ENCODE data around the gene PAX2.

PAX2 gene

GRCh38 chr10:100725071-100725471 is 20.3 kb upstream of the PAX2 start:
- no peak for DNase-seq

GRCh38 chr10:100725869-100726426 is 19.4 kb upstream of the PAX2 start:
- DNase-seq: no peak

DNA sequence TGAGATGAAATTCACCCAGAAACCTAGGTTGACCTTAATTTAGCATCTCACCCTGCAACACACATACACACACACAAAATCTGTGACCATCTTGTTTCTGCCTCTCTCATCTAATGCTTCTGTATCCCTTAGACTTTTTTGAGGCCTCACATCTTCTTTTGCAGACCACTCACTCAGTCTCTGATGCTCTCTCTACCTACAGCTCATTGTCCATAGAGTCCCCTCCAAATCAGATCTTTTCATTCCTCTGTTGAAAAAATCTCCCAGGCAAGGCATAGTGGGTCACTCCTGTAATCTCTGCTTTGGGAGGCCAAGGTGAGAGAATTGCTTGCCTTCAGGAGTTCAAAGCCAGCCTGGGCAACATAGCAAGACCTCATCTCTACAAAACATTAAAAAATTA is 17.6 kb upstream of the PAX2 start:
- no peak for DNase-seq

DNA sequence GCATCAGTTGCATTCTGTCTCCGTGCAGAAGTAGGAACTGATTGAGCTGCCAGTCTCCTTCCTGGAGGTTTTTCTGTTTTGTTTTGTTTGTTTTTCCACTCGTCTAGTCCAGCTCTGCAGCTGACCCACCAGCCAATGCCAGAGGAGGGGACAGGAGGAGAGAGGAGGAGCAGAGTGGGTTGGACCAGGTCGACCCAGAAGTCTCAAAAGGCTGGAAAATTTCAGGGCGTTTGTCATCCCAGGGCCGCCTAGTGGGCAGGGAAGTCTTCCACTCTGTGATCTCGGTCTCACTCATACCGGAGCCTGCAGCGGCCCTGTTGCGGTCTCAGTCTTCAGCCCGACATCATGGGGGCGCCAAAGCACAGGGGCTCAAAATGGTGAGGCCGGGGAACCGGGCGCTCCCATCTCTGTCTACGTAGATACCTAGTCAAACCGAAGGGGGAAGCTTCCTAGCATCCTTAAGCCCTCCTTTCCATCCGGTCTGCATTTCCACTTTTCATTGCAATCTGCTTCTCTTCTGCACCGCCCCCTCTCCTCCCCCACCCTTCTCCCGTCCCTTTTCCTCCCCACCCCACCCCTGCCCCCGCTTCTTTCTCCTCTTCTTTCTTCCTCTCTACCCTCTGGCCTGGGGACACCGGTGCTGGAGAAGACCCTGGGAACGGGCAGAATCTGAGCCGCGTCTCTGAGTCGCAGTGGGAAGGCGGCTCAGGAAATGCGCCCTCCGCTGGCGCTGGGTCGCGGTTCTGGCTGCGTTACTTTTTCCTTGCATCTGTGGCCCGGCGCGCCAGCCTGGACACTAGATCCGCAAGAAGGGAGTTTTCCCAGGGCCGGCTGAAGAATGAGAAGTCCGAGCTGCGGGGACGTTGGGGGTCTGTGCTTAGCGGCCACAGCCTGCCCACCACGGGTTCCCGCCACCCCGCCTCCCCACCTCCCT is 16.2 kb upstream of the PAX2 start:
- no peak for DNase-seq

- no peak for DNase-seq
Measured at GRCh38 chr10:100729862-100730724, 15.3 kb upstream of the PAX2 start.

DNA sequence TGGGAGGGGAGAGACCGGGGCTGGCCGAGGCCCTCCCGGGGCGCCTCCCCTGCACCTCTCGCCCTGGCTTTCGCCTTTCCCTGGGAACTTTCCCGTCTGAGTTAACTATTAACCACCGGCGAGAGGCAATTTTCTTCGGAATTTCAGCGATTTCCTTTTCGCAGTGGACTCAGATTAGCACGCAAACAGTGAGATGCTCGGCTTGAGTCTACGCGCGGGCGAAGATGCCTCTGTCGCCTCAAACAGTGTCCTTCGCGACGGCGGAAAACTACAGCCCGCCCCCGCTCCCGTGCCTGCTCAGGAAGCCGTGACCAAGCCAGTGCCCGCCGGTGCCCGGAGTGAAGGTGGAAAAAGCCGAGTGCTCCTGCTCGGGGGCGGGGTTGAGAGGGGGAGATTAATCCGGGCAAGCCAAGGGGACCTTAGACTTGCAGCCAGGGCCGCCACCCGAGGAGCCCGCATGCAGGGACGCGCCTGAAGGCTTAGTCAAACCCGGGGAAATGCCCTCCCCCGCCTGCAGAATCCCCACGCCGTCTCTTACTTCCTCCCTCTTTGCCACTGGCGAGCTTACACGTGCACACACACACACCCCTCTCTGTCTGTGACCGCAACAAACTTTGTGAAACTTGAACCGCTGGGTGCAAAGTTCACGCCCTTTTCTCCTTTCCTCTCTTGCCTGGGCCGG is 14.5 kb upstream of the PAX2 start:
- no peak for DNase-seq

DNA sequence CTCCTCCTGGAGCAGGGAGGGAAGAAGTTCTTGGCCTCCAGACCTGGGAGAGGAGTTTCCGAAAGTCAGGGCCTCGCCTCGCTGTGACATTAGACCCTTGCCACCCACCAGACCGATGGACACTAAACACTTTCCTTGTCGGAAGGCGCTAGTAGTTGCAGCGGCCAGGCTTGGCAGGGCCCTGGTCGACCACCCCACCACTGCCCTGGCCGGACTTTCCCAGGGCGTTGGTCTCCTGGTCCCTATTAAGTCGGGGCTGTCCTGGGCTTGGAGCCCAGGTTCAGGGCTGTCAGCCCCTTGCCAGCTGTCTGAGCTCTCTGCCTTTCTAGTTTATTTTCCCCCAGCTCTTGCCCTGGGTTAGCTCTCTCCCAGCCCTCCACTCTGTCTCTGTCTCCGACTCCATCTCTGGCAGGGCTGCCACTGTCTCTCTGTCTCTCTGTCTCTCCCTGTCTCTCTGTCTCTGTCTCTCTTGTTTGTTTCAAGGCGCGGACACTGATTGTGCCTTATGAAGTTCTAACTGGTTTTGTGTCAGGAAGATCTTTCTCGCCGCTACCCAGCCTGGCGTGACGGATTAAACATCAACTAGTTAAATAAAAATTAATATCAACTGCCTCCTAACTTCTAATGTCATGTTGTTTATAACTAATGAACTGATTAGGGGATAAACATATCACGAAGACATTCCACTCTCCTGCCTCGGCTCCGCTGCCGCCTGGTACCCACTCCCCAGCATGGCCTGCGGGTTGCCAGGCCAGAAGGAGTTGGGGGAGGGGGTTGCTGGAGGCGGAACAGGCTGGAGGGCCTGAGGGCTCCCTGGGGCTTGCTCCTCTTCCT is 13.8 kb upstream of the PAX2 start:
- DNase-seq: no peak

- no peak for DNase-seq
Measured at GRCh38 chr10:100732241-100732596, 13.2 kb upstream of the PAX2 start.

- no peak for DNase-seq
Measured at GRCh38 chr10:100733329-100733728, 12.1 kb upstream of the PAX2 start.

GRCh38 chr10:100734295-100735086 is 10.9 kb upstream of the PAX2 start:
- no peak for DNase-seq

DNA sequence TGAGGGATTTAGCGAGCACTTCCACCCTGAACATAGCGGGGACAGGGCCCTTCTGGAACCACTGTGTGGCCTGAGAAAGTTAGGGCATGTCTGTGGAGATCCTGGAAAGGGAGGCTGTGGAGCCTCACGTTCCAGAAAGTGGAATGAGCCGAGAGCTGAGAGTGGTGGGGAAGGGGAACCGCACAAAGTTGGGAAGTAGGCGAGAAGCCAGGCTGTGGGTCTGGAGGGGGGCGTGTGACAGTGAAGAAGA is 10.4 kb upstream of the PAX2 start:
- DNase-seq: no peak

DNA sequence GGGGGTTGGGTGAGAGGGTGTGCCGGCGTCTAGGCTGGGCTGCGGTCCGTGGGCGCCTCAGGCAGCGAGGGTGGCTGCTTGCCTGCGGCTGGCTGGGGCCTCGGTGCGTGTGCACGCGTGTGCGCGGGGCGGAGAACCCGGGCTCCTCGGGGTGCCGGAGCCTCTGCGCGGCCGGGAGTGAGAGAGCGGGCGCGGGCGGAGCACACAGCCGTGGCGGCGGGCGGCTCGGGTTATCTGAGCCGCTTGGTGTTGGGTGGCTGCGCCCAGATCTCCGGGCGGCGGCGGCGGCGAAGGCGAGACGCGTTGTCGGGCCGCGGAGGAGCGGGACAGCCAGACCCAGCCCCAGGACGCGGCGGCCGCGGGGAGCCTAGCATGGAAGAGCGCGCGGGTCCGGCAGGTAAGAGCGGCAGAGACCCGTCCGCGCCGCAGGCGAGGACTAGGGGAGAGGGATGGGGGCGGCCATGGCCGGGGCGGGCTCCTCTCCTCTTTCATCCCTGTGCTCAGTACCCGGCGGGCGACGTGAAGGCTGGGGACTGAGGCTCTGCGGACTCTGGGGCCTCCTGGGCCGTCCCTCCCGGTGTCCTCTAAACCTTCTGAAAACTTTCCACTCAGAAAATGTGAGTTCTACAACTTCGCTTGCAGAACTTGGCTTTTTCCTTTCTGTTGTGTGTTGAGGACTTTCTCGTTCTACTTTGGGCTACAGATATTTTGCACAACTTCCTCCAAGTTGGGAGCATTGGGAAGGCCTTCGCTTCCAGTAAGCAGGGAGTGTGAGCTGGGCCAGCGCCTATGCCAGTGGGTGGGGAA is 9.8 kb upstream of the PAX2 start:
- DNase-seq: no peak

GRCh38 chr10:100736144-100736808 is 9.1 kb upstream of the PAX2 start:
- DNase-seq: no peak

GRCh38 chr10:100736809-100737354 is 8.5 kb upstream of the PAX2 start:
- DNase-seq: no peak

- no peak for DNase-seq
Measured at GRCh38 chr10:100737355-100738054, 7.9 kb upstream of the PAX2 start.

DNA sequence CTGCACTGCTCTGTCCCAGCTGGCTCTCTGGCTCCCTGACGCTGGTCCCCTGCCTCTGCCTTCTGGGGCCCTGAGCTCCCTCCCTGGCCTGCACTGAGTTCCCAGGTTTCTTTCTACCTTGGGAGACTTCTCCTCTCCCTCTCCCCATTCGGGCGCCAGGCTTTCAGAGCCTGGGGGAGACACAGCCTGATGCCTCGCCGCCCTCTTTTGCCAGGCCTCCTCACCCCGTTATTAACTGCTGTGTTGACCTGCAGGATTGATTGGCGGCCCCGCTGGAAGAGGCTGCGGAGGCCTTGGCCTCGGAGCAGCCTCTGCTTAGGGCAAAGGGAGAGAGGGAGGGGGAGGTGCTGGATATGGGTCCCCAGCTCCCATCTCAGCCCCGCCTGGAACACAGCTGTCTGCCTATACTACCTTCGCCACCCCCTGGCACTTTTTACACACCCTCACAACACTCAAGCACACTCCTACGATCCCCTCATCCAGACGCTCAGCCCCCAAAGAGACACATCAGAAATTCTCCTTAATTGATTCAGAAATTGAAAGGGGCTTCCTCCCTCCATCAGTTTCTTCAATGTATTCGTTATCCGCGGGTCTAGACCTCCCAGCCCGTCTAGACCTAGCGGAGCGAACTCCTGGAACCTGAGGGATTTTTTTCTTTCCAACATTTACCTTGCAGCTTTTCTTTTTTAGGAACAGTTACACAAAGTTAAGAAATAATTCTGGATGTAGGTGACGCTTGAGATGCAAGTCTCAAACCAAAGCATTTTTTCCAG is 7.1 kb upstream of the PAX2 start:
- DNase-seq: no peak

- no peak for DNase-seq
Measured at GRCh38 chr10:100739517-100740368, 5.6 kb upstream of the PAX2 start.
